ENCODE results near the gene LRRC10B.

The LRRC10B gene

DNA sequence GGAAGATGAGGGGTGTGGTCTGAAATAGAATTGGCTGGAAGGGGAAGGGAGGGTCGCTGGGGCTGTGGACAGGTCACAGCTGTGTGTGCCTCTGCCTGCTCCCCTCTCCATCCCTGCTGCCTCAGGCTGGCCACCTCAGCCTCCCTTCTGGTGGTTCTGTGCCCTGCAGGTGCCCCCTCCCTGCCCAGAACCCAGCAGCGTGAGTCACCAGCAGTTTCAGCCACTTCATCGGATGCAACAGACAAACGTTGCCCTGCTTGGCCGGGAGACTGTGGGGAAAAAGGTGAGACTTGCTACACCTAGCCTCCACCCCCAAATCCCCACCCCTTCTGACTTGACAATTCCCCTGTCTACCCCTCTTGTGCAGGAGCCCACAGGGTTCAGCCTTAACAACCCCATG lies 21.8 kb upstream of the LRRC10B start:
- no peak for DNase-seq (ENCODE audit: low read depth, low spot score)

DNA sequence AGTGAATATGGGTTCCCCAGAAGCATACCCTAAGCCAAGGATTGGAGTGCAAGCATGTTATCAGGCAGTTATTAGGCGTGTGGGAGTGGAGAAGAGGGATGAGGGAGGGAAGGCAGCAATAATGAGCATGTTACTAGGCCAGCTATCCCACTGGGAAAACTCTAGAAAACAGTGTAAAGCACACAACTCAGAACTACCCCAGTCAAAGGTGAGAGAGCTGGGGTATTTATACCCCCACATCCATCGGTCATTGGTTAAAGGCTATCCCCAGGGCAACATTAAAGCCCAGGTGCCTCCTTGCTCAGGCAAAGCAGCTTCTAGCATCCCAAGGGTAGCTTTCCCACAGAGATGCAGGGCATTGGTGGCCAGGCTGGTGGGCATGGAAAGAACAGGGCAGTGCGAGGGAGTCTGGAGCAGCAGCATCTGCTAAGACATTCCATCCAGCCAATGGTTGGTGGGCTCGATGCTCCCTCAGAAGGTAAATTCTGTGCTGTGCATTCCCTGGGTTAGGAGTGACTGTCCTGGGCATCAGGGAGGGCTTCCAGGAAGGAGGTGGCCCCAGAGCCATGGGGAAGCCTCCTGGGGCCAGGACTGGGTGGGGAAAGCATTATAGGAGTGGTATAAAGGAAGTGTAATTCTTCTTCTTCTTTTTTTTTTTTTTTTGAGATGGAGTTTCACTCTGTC lies 21.1 kb upstream of the LRRC10B start:
- DNase-seq (ENCODE audit: low read depth, low spot score): no peak

DNA sequence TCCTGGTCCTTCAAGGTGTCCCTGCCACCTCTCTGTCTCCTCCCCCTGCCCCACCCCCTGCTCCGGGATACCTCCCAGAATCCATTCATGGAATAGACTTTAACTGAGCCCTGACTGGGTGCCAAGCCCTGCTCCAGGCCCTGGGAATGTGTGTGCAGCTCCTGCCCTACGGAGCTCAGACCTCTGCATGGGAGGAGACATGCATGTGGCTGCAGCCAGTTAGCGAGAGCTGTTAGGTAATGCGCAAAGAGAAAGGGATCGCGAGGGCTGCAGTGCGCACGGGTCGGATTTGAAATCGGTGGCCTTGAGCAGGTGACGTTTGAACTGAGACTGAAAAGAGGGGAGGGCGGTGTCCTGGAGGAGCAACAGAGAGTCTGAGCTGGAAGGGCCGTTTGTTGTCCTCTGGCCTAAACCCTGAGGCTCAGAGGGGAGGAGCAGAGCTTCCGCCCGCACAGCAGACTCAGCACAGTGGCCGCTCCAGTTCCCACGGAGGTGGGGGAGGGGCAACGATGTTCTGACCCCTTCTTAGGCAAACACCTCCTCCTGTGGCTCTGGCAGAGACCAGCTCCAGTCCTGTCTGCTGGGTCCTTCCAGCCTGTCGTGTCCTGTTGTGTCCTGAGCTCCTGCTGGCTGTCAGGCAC lies 19.8 kb upstream of the LRRC10B start:
- no peak for DNase-seq (ENCODE audit: low read depth, low spot score)

DNA sequence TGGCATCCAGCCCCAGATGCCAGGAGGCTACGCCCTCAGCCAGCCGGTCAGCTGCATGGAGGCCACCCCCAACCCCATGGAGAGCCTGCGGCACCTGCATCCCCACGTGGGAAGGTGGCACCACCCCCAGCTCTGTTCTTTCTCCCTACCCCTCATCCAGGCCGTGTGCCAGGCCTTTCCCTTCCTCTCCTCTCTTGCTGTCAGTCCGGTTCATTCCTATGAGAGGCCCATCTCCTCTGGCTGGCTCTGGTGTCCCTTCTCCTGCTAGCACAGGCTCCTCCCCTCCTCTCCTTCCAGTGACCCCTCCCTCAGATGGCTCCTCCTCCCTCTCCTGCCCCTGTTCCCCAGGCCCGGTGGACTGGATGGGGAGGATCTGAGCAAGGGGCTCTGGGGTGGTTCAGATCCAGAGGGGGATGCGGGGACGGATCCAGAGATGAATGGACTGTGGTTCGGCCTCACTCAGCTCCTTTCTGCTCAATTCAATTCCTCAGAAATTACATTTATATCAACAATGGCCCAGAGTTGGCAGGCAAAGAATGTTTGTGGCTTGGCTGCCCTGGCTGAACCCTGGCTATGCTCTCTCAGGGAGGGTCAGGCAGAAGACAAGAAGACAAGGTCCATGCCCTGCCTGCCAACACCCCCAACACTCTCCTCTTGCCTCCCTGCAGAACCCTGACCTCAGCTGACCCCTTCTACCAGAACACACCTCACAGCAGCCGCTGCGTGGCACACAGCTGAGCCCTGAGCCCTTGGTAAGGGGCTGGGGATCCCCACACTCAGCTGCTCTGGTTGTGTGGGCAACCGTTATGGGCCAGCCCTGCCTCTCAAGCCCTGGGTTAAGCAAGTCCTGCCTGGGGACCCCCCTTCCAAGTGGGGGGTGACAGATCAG lies 18.5 kb upstream of the LRRC10B start:
- no peak for DNase-seq (ENCODE audit: low read depth, low spot score)

DNA sequence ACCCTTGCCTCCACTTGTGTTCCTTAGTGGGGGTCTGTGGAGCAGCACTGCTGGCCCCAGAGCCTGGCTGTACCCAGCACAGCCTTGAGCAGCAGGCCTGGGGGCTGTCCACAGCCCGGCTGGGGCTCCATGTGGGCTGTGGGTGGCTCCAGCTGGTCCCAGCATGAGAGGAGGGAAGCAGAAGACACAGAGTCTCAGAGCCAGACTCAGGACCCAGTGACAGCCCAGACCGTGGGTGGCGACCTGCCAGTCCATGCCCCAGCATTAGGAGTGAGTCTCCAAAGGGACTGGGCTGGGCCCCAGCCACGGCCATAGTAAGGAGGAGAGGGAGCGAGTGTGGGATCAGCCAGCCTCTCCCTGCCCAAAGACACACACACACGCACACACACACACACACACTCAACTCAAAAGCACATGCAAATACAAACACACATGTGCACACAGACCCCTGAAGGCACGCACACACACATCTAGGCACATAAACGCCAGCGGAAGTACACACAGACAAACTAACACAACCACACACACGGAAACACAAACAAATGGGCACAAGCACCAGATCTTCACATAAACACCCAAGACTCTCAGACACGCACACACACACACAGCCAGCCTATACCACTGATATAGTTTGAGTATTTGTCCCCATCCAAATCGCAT lies 16.7 kb upstream of the LRRC10B start:
- no peak for DNase-seq (ENCODE audit: low read depth, low spot score)

DNA sequence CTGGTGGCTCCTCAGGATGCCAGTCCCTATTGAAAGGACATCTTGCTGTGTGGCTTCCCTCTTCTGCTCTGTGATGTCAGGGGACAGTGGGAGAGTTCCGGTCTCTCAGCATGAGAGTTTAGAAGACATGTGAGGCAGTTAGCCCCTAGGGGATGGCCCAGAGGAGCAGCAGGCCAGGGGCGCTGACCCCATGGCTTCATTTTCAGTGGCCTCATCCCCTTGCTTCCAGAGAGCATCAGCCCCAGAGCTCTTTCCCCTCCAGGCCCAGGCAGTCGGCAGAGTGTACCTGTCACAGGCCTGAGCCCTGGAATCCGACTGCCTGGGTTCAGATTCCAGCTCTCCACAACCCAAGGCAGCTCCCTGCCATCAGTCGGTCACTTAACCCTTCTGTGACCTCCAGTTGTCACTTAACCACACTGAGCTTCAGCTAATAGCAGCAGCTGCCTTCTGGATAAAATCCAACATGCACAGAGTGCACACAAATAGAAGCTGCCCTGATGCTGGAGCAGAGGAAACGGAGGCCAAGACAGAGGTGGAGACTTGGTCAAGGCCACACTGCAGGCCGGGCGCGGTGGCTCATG lies 14.1 kb upstream of the LRRC10B start:
- DNase-seq (ENCODE audit: low read depth, low spot score): no peak

DNA sequence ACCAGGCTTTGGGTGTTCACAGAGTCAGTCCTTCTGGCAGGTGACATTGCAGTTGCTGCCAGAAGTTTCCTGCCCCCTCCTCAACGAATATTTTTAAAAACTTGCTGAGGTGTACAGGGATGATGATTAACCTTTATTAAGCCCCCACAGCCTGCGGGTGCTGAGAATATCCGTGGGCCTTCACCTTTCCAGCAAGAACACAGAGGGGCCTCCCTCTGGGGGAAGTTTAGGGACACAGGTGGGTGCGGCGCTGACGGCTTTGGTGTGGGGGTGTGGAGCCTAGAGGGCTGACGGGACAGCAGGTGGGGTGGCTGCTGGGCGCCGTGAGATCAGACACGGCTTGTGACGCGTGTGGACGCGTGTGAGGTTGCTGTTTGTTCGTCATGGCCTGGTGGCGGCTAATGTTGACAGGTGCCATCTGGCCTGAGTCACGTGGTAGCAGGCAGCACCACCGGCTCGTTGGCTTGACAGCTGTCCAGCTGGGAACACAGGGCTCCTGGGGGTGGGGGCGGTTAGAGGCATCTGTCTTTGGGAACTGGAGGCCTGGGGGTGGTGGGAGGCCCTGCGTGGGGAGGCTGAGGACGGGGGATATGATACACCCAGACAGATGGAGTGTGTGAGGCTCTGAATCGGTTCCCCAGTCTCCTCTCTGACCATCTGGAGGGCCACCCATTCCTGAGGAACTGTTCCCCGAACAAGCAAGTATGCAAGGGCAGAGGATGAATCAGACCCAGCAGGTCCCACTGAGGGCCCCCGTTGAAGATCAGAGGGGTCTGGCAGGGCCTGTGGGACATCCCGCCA lies 12.5 kb upstream of the LRRC10B start:
- DNase-seq (ENCODE audit: low read depth, low spot score): no peak

DNA sequence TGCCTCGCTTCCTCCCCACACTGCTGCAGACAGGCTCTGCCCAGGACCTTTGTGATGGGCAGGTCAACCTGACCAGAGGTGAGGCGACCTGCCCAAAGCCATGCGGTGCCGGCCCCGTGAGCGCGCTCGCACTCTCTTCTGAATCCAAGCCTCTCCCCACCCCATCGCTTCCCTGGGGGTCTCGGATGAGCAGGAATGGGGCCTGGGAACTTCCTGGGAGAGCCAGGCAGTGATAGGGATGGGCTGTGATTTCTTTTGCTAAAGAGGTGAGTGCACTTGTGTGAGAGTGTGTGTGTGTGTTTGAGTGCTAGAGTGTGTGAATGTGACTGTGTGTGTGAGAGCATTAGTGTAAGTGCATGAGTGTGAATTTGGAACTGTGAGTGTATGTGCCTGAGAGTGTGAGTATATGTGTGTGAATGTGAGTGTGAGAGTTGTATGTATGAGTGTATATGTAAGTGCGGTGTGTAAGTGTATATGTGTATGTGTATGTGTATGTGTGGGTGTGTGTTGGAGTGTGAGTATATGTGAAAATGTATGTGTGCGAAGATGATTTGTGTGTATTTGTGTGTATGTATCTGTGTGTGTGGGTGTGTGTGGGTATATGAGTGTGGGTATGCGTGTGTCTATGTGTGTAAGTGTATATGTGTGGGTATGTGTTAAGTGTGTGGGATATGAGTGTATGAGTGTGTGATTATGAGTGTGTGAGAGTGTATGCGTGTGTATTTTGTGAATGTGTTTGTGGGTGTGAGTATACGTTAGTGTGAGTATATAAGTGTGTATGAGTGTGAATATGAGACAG lies 11.7 kb upstream of the LRRC10B start:
- no peak for DNase-seq (ENCODE audit: low read depth, low spot score)

DNA sequence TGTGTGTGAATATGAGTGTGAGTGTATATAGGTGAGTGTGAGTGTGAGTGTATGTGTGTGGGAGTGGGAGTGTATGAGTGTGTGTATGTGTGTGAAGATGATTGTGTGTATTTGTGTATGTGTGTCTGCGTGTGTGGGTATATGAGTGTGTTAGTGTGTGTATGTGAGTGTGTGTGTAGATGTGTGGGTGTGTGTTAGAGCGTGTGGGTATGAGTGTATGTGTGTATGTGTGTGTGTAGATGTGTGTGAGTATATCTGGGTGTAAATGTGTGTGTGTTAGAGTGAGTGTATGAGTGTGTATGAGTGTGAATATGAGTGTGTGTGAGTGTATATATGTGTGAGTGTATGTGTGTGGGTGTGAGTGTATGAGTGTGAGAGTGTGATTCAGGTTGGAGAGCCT lies 11.1 kb upstream of the LRRC10B start:
- DNase-seq (ENCODE audit: low read depth, low spot score): no peak

DNA sequence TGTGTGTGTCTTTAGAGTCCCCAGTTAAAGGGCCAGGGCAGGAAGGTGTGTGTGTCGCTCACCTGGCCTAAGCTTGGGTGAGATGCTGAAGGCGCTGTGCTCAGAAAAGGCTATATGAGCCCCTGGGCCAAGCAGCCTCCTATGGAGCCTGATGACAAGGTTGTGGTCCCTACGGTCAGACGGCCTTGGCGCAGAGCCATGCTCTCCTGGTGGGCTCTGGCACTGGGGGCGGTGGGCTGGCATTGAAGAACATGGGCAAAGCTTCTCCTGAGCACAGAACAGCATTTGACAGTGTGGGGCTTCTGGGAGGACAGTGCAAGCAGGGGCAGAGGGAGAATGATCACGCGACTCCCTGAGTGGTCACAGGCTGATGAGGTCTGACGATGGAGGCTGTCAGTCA lies 10.7 kb upstream of the LRRC10B start:
- no peak for DNase-seq (ENCODE audit: low read depth, low spot score)

DNA sequence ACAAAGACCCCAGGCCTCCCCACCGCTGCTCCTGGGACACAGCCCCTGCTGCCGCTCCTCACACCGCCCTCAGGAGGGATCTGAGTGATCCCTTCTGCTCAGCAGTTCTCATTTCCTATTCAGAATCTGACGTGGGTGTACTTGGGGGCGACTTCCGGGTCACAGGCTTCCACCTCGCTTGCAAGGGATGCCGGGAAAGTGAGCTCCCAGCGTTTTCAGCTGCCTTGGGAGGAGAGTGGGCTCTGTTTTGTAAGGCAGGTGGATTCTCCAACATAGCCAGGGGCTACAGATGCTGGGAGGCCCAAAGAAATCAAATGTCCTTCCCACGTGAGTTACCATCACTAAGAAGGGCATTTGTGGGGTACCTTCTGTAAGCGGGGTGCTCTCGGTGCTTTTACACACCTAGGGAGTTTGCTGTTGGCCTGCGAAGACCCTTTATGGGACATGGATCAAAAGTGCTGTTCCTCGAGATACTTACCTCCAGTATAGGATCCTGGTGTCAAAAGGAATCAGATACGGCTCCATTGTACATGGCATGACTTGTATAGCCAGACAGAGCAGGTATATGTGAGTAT lies 9.7 kb upstream of the LRRC10B start:
- DNase-seq (ENCODE audit: low read depth, low spot score): no peak

DNA sequence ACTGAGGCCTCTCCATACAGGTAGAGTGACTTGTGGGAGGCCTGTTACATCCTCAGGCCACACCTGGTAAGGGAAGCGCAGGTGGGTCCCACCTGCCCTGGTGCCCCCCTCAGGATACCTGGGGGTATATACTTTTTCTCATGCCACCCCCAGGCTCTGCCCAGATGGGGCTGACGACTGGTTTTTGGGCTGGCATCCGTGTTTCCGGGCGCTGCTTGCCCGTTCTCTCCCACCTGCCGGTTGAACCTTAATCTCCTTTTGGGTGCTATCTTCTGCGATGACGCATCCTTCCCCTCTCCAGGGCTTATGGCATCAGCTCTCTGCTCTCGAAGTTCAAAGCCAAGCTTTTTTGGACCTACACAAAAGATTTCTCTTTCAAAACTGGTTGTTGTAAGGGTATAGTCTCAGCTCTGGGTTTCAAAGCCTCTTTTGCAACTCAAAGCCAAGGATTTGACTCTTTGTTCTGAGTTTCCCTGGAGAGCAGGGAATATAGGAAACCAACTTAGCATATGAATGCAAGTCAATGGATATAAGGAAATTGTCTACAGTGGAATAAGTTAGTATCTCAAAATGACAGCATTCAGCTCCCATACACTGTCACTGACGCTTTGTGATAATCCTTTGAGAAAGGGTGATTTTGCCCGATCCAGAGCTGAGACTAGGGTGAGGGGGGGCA lies 8.6 kb upstream of the LRRC10B start:
- no peak for DNase-seq (ENCODE audit: low read depth, low spot score)

DNA sequence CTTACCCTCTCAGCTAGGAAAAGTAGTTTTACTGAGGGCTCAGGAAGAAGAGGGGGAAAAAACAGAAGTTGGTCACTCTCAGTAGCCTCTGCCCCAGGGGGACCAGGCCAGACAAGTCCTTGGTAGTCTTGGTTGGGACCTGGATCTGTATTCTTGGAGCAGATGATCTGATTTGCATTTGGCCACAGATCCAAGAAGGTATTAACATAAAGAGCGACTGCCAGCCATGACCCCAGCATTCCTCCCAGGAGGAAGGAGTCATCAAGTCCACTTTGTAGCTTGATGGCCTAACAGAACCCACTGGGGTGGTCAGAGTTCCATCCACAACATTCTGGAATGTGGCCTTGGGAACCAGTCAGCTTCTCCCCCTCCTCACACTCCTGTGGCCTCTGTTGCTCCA lies 6.0 kb upstream of the LRRC10B start:
- DNase-seq (ENCODE audit: low read depth, low spot score): no peak

DNA sequence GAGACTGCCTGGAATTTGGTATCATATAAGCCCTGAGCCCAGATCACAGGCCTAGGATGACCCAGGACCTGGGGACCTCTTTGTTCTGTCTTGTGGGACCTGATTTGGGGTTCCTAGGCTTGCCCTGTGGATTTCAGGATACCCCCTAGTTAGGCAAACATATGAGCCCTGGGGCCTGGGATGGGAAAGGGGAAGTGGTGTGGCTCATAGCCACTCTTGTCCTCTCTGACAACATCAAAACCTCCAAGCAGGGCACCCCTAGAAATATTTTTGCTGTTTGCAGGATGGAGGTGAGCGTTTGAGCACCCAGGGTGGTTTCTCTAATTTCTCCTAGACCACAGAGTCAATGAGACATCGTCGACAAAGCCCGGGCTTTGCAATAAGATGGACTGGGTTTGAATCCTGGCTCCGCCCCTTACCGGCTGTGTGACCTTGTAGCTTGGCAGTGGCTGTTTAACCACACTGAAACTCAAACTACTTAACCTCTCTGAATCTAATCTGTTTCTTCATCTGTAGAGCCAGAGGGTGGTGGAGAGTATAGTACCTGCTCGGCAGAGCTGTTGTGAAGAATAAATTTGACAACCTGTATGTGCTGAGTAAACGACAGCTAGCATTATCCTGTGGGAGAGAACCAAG lies 5.3 kb upstream of the LRRC10B start:
- DNase-seq (ENCODE audit: low read depth, low spot score): no peak

DNA sequence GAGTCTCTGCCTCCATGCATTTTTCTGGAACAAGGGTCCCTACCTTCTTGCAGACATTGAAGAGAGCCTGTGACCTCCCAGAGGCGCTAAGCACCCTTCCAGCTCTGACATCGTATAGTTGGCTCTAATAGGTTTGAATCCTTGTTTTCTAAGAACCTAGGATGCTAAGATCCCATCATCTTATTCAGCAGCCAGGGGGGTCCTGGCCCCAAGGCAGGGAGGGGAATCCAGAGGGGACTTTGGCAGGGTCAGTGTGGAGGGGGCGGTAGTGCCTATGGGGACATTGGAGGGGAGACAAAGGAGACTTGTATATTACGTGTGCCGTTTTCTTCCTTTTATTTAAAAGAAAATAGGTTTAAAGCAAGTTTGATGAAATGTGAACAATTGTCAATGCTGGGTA lies 3.4 kb upstream of the LRRC10B start:
- no peak for DNase-seq (ENCODE audit: low read depth, low spot score)

DNA sequence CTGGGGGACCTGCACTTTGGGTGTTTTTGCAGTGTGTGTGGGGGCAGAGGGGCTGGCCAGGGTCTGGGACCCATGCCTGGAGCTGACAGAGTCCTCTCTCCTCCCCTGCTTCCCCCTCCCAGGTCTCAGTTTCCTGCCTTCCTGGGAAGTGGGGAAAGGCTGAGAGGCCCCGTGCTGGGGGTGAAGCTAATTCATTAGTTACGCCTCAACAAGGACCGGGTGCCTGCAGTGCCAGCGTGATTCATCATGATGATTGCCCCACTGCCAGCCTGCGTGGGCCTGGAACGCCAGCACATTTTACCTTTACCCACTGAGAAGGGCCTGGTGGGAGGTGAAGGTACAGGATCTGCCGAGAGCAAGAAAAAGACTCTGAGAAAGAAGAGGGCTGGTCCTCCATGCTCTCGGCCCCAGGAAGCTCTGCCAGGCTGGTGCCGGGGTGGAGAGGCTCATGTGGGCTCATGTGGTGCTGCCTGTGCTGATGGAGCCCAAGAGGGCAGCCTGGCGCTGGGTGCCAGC lies 2.9 kb upstream of the LRRC10B start:
- DNase-seq (ENCODE audit: low read depth, low spot score): no peak

DNA sequence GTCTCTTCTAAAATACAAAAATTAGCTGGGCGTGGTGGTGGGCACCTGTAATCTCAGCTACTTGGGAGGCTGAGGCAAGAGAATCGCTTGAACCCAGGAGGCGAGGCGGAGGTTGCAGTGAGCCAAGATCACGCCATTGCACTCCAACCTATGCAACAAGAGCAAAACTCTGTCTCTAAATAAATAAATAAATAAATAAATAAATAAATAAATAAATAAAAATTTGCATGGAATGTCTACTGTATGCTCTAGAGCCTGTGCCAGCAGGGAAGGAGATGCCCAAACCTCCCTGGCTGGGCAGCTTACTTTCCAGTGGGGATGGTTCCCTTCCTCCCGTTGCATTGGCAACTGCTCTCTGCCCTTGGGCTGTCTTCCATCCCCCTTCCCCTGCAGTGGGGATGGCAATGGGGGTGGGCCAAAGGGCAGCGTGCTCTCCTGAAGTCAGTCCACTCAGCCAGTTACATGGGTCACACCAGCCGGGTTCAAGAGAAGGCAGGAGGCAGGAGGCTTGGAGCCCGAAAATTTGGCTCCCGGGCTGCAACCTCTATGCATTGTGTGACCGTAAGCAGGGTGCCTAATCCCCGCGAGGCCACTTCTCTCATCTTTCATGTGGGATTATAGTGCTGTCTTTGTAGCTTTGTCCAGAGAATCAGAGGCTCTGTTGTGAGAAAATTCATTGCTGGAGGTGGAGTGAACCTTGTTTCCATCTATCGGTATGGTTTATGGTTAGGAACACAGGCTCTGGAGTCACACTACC lies 1.4 kb upstream of the LRRC10B start:
- no peak for DNase-seq (ENCODE audit: low read depth, low spot score)
